Endothelial cell of umbilical vein (primary cell): ENCODE data around the gene MNAT1.

Experiments
- JUN ChIP-seq: IDR thresholded peaks from 2 replicates; pipeline ENCODE4 v1.6.1; 2011; ENCODE audit warnings: borderline replicate concordance, low read depth; ENCODE audit not compliant: insufficient read length, insufficient read depth
- POLR2A ChIP-seq: IDR thresholded peaks from 2 replicates; pipeline ENCODE4 v1.6.1; 2012; ENCODE audit warnings: low read depth, mild to moderate bottlenecking, control low read depth, low read length
- POLR2AphosphoS5 ChIP-seq: IDR thresholded peaks from 2 replicates; pipeline ENCODE4 v1.6.1; 2012; ENCODE audit warnings: low read depth, mild to moderate bottlenecking, control low read depth, low read length, moderate library complexity; ENCODE audit not compliant: insufficient read depth
- TF ChIP-seq, protein P1 (sequence below), 2 donors: IDR thresholded peaks; 1 replicate in 1 of 2; 2 replicates in 1 of 2; pipeline ENCODE4 v1.5.1; 2011; ENCODE audit warnings: low read length in 2 of 2, mild to moderate bottlenecking in 2 of 2, moderate library complexity in 2 of 2, control low read depth in 1 of 2, inconsistent platforms in 1 of 2, low read depth in 1 of 2; ENCODE audit not compliant: insufficient read depth in 1 of 2; ENCODE audit errors: extremely low read depth in 1 of 2
- TF ChIP-seq, protein P2 (sequence below): IDR thresholded peaks from 2 replicates; pipeline ENCODE4 v1.6.1; 2011; ENCODE audit not compliant: insufficient read depth, insufficient read length

GRCh38 chr14:60935319-60935718 is 200.8 kb downstream of the MNAT1 start:
- TF ChIP-seq, protein P1, sequence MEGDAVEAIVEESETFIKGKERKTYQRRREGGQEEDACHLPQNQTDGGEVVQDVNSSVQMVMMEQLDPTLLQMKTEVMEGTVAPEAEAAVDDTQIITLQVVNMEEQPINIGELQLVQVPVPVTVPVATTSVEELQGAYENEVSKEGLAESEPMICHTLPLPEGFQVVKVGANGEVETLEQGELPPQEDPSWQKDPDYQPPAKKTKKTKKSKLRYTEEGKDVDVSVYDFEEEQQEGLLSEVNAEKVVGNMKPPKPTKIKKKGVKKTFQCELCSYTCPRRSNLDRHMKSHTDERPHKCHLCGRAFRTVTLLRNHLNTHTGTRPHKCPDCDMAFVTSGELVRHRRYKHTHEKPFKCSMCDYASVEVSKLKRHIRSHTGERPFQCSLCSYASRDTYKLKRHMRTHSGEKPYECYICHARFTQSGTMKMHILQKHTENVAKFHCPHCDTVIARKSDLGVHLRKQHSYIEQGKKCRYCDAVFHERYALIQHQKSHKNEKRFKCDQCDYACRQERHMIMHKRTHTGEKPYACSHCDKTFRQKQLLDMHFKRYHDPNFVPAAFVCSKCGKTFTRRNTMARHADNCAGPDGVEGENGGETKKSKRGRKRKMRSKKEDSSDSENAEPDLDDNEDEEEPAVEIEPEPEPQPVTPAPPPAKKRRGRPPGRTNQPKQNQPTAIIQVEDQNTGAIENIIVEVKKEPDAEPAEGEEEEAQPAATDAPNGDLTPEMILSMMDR (IDR thresholded peaks at IDR 0.05; ENCODE audit: extremely low read depth in 1 of 2, insufficient read depth in 1 of 2, low read depth in 1 of 2, low read length in 2 of 2): no peak
- TF ChIP-seq POLR2A: no peak
- no peak for TF ChIP-seq POLR2AphosphoS5
- TF ChIP-seq, protein P2, sequence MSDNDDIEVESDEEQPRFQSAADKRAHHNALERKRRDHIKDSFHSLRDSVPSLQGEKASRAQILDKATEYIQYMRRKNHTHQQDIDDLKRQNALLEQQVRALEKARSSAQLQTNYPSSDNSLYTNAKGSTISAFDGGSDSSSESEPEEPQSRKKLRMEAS: no peak
- no peak for TF ChIP-seq JUN
